ENCODE measurements around the gene FBXO39. TPM values are rescaled to one million over a fixed set of nuclear protein-coding genes. Genes with fewer than 3 reads are reported as not detected.

FBXO39 gene
- total and polyA plus RNA-seq, 2 donors (not counting 1 experiment from before 2014, with no cell fraction given), result 0.13 TPM; not detected in 1

- ChIA-PET CTCF (no interaction called here), POLR2A (no interaction called here)
- Histone ChIP-seq H3K4me2 (replicated peaks; ENCODE audit: low read depth, low read length, poor library complexity, severe bottlenecking) (no peak overlapping the region), H3K4me1 (ENCODE audit: control insufficient read depth in 2 of 2, insufficient read depth in 2 of 2, low read length in 2 of 2) (peaks cover 0 to 5% of the 10 kb centered on the region in 2 donors), H3K9me3 (ENCODE audit: control extremely low read depth in 1 of 3, control insufficient read depth in 2 of 3, insufficient read depth in 1 of 3, low read length in 2 of 3) (no peaks in the 10 kb centered on the region), H2AFZ (ENCODE audit: insufficient read depth, low read depth, low read length, poor library complexity, severe bottlenecking) (no peak overlapping the region), H3K27ac (ENCODE audit: low read length in 2 of 2) (no peak overlapping the region), H3K9ac (ENCODE audit: low read length) (no peak overlapping the region), H3K4me3 (ENCODE audit: control extremely low read depth in 1 of 5, extremely low read depth in 1 of 5, insufficient read depth in 1 of 5, low read depth in 2 of 5, low read length in 4 of 5) (no peak overlapping the region), H4K20me1 (ENCODE audit: control insufficient read depth, insufficient read depth, low read length, poor library complexity, severe bottlenecking) (no peaks in the 10 kb centered on the region), H3K79me2 (ENCODE audit: control insufficient read depth, insufficient read depth, low read length) (no peaks in the 10 kb centered on the region), H3K27me3 (replicated peaks in 1 of 4; ENCODE audit: control extremely low read depth in 1 of 4, control insufficient read depth in 3 of 4, insufficient read depth in 4 of 4, low read length in 3 of 4) (peaks cover 0 to 5% (median 1%) of the 10 kb centered on the region in 4 experiments), H3K36me3 (replicated peaks in 1 of 2; ENCODE audit: control extremely low read depth in 1 of 2, control insufficient read depth in 1 of 2, extremely low read depth in 1 of 2, insufficient read depth in 2 of 2, low read length in 1 of 2) (no peaks in the 10 kb centered on the region)
- ATAC-seq (ENCODE audit: low read depth) (no peak), DNase-seq (no peak)
- Mint-ChIP-seq H3K9me3 (ENCODE audit: insufficient read depth) (no peaks in the 10 kb centered on the region), H3K27ac (no peak overlapping the region), H3K4me1 (peaks cover 4% of the 10 kb centered on the region), H3K4me3 (no peak overlapping the region), H3K27me3 (peaks cover 30% of the 10 kb centered on the region)
- TF ChIP-seq EZH2 (IDR thresholded peaks at IDR 0.05; ENCODE audit: borderline replicate concordance, insufficient read depth, low read depth, low read length, poor library complexity, severe bottlenecking) (no peak), CTCF (IDR thresholded peaks at IDR 0.05) (no peak)
- intact Hi-C loops (cut with micrococcal nuclease), result no loop called here
These were observed 27.4 kb upstream of the FBXO39 start for GRCh38 chr17:6748617-6749016.

DNA sequence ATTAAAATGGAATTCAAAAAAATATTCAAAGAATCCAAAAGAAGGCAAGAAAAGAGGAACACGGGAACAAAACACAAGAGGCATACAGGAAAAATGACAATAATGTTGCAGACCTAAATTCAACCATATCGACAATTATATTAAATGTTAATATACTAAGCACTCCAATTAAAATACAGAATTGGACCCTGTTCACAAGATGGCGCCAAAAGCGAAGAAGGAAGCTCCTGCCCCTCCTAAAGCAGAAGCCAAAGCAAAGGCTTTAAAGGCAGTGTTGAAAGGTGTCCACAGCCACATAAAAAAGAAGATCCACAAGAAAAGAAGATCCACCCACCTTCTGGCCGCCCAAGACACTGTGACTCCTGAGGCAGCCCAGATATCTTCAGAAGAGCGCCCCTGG lies 26.5 kb upstream of the FBXO39 start:
- no peak overlapping the region for H2AFZ ChIP-seq (ENCODE audit: insufficient read depth, low read depth, low read length, poor library complexity, severe bottlenecking)
- ChIA-PET CTCF (interaction anchor here (0.7 kb wide), 1 partner anchor 255 kb away, joined by 4 read pairs; no protein-coding TSS in a partner anchor), POLR2A (no interaction called here)
- WGBS (ENCODE audit: insufficient coverage), result 83% methylated on average over 2 of the region's 6 CpGs
- intact Hi-C loops (cut with micrococcal nuclease), result no loop called here
- peaks cover 0 to 5% (median 0%) of the 10 kb centered on the region in 4 experiments for H3K27me3 ChIP-seq (replicated peaks in 1 of 4; ENCODE audit: control extremely low read depth in 1 of 4, control insufficient read depth in 3 of 4, insufficient read depth in 4 of 4, low read length in 3 of 4)
- H3K79me2 ChIP-seq (ENCODE audit: control insufficient read depth, insufficient read depth, low read length), result no peaks in the 10 kb centered on the region
- ATAC-seq (ENCODE audit: low read depth) (no peak), DNase-seq (no peak)
- H3K4me1 ChIP-seq (ENCODE audit: control insufficient read depth in 2 of 2, insufficient read depth in 2 of 2, low read length in 2 of 2), result peaks cover 0 to 5% of the 10 kb centered on the region in 2 donors
- H3K27ac ChIP-seq (ENCODE audit: low read length in 2 of 2), result no peak overlapping the region
- H3K27me3 Mint-ChIP-seq, result peaks cover 22% of the 10 kb centered on the region
- no peaks in the 10 kb centered on the region for H3K9me3 Mint-ChIP-seq (ENCODE audit: insufficient read depth)
- H3K9me3 ChIP-seq (ENCODE audit: control extremely low read depth in 1 of 3, control insufficient read depth in 2 of 3, insufficient read depth in 1 of 3, low read length in 2 of 3), result no peaks in the 10 kb centered on the region
- H3K4me3 ChIP-seq (ENCODE audit: control extremely low read depth in 1 of 5, extremely low read depth in 1 of 5, insufficient read depth in 1 of 5, low read depth in 2 of 5, low read length in 4 of 5), result no peak overlapping the region
- no peak overlapping the region for H3K27ac Mint-ChIP-seq
- no peak overlapping the region for H3K4me2 ChIP-seq (replicated peaks; ENCODE audit: low read depth, low read length, poor library complexity, severe bottlenecking)
- no peak overlapping the region for H3K9ac ChIP-seq (ENCODE audit: low read length)
- TF ChIP-seq EZH2 (IDR thresholded peaks at IDR 0.05; ENCODE audit: borderline replicate concordance, insufficient read depth, low read depth, low read length, poor library complexity, severe bottlenecking) (no peak), CTCF (IDR thresholded peaks at IDR 0.05) (no peak)
- H3K4me3 Mint-ChIP-seq, result no peak overlapping the region
- no peaks in the 10 kb centered on the region for H3K36me3 ChIP-seq (replicated peaks in 1 of 2; ENCODE audit: control extremely low read depth in 1 of 2, control insufficient read depth in 1 of 2, extremely low read depth in 1 of 2, insufficient read depth in 2 of 2, low read length in 1 of 2)
- peaks cover 4% of the 10 kb centered on the region for H3K4me1 Mint-ChIP-seq
- H4K20me1 ChIP-seq (ENCODE audit: control insufficient read depth, insufficient read depth, low read length, poor library complexity, severe bottlenecking), result no peaks in the 10 kb centered on the region

Data from B cell (primary cell).